ENCODE data around the gene SASS6. TPM values are rescaled to one million over a fixed set of nuclear protein-coding genes. Genes with fewer than 3 reads are reported as not detected.

SASS6 gene
- total RNA-seq, 4 donors from 2014 or later, result 1.9 to 4.4 (median 3.4) TPM

DNA sequence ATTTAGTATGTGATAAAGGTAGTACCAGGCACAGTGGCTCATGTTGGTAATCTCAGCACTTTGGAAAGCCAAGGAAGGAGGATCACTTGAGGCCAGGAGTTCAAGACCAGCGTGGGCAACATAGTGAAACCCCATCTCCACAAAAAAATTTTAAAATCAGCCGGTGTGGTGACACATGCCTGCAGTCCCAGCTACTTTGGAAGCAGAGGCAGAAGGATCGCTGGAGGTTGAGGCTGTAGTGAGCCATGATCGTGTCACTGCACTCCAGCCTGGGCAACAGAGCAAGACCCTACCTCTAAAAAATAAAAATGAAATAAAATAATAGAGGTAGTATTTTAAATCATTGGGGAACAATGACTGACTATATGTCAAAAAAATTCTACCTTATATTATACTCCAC is 17.2 kb downstream of the SASS6 start:
- TF ChIP-seq, protein P1, sequence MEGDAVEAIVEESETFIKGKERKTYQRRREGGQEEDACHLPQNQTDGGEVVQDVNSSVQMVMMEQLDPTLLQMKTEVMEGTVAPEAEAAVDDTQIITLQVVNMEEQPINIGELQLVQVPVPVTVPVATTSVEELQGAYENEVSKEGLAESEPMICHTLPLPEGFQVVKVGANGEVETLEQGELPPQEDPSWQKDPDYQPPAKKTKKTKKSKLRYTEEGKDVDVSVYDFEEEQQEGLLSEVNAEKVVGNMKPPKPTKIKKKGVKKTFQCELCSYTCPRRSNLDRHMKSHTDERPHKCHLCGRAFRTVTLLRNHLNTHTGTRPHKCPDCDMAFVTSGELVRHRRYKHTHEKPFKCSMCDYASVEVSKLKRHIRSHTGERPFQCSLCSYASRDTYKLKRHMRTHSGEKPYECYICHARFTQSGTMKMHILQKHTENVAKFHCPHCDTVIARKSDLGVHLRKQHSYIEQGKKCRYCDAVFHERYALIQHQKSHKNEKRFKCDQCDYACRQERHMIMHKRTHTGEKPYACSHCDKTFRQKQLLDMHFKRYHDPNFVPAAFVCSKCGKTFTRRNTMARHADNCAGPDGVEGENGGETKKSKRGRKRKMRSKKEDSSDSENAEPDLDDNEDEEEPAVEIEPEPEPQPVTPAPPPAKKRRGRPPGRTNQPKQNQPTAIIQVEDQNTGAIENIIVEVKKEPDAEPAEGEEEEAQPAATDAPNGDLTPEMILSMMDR (IDR thresholded peaks at IDR 0.05; ENCODE audit: low read depth), result no peak

DNA sequence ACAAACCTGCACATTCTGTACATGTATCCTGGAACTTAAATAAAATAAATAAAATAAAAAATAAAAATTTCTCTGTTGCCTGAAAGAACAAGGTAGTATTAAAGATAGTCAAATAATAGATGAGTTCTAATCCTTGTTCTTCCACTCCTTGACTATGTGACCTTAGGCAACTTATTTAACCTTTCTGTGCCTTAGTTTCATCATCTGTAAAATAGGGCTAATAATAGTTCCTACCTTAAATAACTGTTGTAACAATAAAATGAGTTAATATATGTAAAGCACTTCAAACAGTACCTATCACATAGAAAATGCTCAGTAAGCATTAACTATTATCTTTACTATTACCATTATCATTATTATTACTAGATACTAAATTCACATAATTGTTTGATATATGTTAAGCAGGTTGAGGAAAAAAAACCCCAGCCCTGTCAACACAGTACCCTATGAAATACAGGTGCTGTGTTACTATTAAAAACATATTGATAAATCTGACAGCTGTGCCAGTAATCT is 23.1 kb downstream of the SASS6 start:
- TF ChIP-seq, protein P1 (IDR thresholded peaks at IDR 0.05; ENCODE audit: low read depth), result no peak

DNA sequence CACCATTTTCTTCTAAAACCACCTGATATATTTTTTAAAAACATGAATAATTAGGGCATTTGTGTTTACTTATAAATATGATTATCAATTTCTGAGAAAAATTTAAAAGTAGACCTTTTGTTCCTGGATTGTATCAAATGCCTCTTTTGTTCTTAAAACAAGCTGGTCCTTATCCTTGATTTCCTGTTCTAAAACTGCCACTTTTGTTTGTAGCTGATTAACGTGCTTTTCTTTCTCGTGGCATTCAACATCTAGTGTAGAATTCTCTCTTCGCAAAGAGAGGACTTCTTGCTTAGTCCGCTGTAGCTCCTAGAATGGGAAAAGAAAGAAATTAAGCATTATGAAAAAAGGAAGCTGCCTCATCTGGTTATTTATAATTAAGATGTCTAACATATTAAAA is 25.0 kb downstream of the SASS6 start:
- TF ChIP-seq, protein P1 (IDR thresholded peaks at IDR 0.05; ENCODE audit: low read depth), result no peak

DNA sequence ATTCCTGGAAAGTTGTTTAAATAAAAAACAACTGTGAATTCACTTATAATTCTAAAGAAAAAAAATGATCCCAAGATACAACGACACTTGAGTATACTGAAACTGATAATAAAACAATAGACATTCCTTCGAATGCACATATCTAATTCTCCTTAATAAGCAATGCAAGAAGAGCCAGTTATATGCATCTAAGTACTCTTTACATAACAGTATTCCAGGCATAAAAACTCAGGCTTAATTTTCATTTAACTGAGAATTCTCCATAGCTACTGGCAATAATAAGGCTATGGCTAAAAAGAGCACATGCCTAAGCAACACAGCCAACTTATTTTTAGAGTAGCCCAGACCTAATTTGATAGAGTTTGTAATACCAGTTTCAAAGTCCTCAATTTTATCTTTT is 31.2 kb downstream of the SASS6 start:
- TF ChIP-seq, protein P1 (IDR thresholded peaks at IDR 0.05; ENCODE audit: low read depth), result no peak

DNA sequence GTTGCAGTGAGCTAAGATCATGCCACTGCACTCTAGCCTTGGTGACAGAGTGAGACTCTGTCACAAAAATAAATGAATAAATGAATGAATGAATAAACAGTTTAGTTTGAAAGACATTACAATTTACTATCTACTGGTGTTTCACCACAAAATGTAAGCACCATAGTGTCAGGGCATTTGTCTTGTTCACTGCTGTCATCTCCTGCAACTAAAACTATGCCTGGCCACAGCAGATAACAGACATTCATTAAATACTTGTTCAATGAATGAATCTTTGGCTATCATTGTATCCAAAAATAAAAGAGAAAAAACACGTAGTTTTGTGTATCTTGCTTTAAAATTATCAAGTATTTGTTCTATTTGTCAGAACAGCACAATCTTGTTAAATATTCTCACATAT is 32.5 kb downstream of the SASS6 start:
- TF ChIP-seq, protein P1 (IDR thresholded peaks at IDR 0.05; ENCODE audit: low read depth), result no peak

DNA sequence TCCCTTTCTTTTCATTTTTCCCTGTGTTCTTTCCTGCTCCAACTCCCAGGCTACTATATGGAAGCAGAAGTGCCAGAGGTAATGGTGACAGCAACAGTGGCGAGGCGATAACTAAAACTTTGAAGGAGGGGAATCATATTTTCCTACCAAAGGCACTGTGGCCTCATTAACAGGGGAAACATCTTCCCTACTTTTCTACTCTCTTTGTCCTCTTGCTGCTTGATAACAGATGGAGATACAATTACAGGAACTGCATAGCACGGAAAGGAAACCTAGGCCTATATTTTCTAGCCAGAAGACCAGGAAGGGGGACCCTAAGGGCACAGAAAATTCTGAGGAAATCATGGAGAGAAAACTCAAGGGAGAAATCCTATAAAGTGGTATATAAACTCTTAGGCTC is 42.3 kb downstream of the SASS6 start:
- TF ChIP-seq, protein P1 (IDR thresholded peaks at IDR 0.05; ENCODE audit: low read depth), result no peak

DNA sequence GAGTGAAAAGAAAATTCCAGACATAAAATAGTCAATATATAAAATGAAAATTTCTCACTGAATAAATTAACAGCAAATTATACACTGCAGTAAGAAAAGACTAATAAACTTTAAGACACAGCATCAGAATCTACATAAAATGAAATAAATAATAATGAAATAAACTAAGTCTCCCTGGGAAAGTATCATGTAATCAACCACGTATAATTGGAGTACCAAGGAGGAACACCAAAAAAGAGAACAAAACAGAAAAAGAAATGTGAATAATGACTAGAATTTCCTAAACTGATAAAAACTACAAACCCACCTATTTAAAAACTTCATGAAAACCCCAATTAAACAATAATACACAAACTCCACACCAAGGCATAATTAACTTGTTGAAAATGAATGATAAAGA is 43.6 kb downstream of the SASS6 start:
- TF ChIP-seq, protein P1 (IDR thresholded peaks at IDR 0.05; ENCODE audit: low read depth), result no peak

Data from subcutaneous adipose tissue (tissue), 4 donors.